Lower lobe of right lung (tissue), 2 donors: ENCODE data around the gene TTC39A. TPM values are rescaled to one million over a fixed set of nuclear protein-coding genes. Genes with fewer than 3 reads are reported as not detected.

Experiments used
- ATAC-seq, 2 donors: fragments of 200-7000 bp; cut with Tn5 transposase; one replicate each; pipeline ENCODE4 v1.9.1; 2020 to 2022; ENCODE audit warnings: mild to moderate bottlenecking in 2 of 2, moderate library complexity in 2 of 2
- DNase-seq: peaks from one replicate; pipeline ENCODE4 v3.0.0-alpha.2; 2020
- H3K27ac ChIP-seq: fragments of 200-600 bp; one replicate; pipeline ENCODE4 v1.8.0; 2022
- H3K27me3 ChIP-seq: fragments of 200-600 bp; one replicate; pipeline ENCODE4 v1.8.0; 2022; ENCODE audit warnings: low read depth
- H3K36me3 ChIP-seq: fragments of 200-600 bp; one replicate; pipeline ENCODE4 v1.8.0; 2022; ENCODE audit warnings: mild to moderate bottlenecking
- H3K4me1 ChIP-seq: fragments of 200-600 bp; one replicate; pipeline ENCODE4 v1.8.0; 2022
- H3K4me3 ChIP-seq: fragments of 200-600 bp; one replicate; pipeline ENCODE4 v1.8.0; 2022; ENCODE audit warnings: mild to moderate bottlenecking
- H3K9me3 ChIP-seq: fragments of 200-600 bp; one replicate; pipeline ENCODE4 v1.8.0; 2022
- CTCF ChIP-seq: fragments of 200-600 bp; IDR thresholded peaks from one replicate; pipeline ENCODE4 v1.8.0; 2022; ENCODE audit warnings: antibody characterized with exemption, mild to moderate bottlenecking
- intact Hi-C: fragments of 100-400 bp; cut with DNase I; formaldehyde crosslinking; loops from one replicate; pipeline ENCODE4 v1.11.0; 2022
- total RNA-seq: library from RNA; stranded (reverse); fragmentation: NEBNext Ultra II Directional; extraction: Animal tissue kit (Norgen Biotek cat#: 25700); gene quantifications from one replicate; pipeline ENCODE4 v1.2.1, GENCODE V29; 2021
- donor health status: DM: no; HTN: yes; CAD: no; lungs with severe emphysema.

The TTC39A gene
- total RNA-seq, 1 donor from 2014 or later: 34.9 TPM

- H3K4me3 ChIP-seq: no peak overlapping the region
- no peaks in the 10 kb centered on the region for H3K27me3 ChIP-seq
- no peak for DNase-seq
- no peak overlapping the region for H3K27ac ChIP-seq
- H3K4me1 ChIP-seq: peaks cover 12% of the 10 kb centered on the region
- intact Hi-C loops: no loop called here
- no peak for ATAC-seq
- no peak for TF ChIP-seq CTCF
- no peaks in the 10 kb centered on the region for H3K9me3 ChIP-seq
- H3K36me3 ChIP-seq: peaks cover 7% of the 10 kb centered on the region
These were observed 46.4 kb downstream of the TTC39A start for GRCh38 chr1:51283979-51284378.

GRCh38 chr1:51282605-51283004 is 47.8 kb downstream of the TTC39A start:
- intact Hi-C loops: no loop called here
- ATAC-seq (no peak), DNase-seq (no peak)
- Histone ChIP-seq H3K36me3 (no peaks in the 10 kb centered on the region), H3K4me1 (peaks cover 12% of the 10 kb centered on the region), H3K27me3 (no peaks in the 10 kb centered on the region), H3K9me3 (no peaks in the 10 kb centered on the region), H3K4me3 (no peak overlapping the region), H3K27ac (no peak overlapping the region)
- no peak for TF ChIP-seq CTCF

GRCh38 chr1:51281807-51282206 is 48.6 kb downstream of the TTC39A start:
- intact Hi-C loops: no loop called here
- peaks cover 3% of the 10 kb centered on the region for H3K36me3 ChIP-seq
- no peak overlapping the region for H3K4me3 ChIP-seq
- no peak for DNase-seq
- no peak overlapping the region for H3K27ac ChIP-seq
- no peak for TF ChIP-seq CTCF
- H3K4me1 ChIP-seq: peaks cover 12% of the 10 kb centered on the region
- H3K27me3 ChIP-seq: no peaks in the 10 kb centered on the region
- no peak for ATAC-seq
- H3K9me3 ChIP-seq: no peaks in the 10 kb centered on the region

GRCh38 chr1:51280321-51280978 is 49.9 kb downstream of the TTC39A start:
- DNase-seq (no peak), ATAC-seq (no peak)
- no peaks in the 10 kb centered on the region for H3K27me3 ChIP-seq
- TF ChIP-seq CTCF: no peak
- H3K36me3 ChIP-seq: peaks cover 11% of the 10 kb centered on the region
- no peaks in the 10 kb centered on the region for H3K9me3 ChIP-seq
- no peak overlapping the region for H3K27ac ChIP-seq
- H3K4me1 ChIP-seq: peaks cover 12% of the 10 kb centered on the region
- intact Hi-C loops: no loop called here
- H3K4me3 ChIP-seq: no peak overlapping the region

GRCh38 chr1:51276286-51276685 is 54.1 kb downstream of the TTC39A start:
- Histone ChIP-seq H3K36me3 (peaks cover 34% of the 10 kb centered on the region), H3K27ac (no peak overlapping the region), H3K27me3 (no peaks in the 10 kb centered on the region), H3K4me3 (no peak overlapping the region), H3K4me1 (no peaks in the 10 kb centered on the region), H3K9me3 (no peaks in the 10 kb centered on the region)
- DNase-seq (no peak), ATAC-seq (no peak)
- intact Hi-C loops: no loop called here
- no peak for TF ChIP-seq CTCF
